ENCODE data around the gene TRAF4.

Gene TRAF4

DNA sequence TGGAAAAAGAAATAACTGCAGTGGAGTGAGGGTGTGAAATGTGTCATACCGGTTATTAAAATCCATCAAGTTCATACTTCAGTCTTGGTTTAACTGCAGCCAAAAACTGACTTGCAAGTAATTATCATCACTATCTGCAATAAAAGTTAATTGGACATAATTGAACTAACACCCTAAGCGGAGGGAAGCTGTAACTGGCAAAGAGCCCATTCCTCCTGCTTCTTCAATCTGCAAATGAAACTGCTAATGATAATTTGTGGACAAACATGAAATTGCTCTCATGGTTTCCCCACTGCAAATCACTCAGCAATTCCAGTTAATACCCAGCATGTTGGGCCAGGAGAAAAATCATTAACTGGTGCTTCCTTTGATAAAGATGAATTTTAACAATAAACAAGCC lies 52.3 kb downstream of the TRAF4 start:
- DNase-seq (ENCODE audit: low spot score) = no peak

More for the DNA sequence above, 52.3 kb downstream of the TRAF4 start:
- TF ChIP-seq, protein P1, sequence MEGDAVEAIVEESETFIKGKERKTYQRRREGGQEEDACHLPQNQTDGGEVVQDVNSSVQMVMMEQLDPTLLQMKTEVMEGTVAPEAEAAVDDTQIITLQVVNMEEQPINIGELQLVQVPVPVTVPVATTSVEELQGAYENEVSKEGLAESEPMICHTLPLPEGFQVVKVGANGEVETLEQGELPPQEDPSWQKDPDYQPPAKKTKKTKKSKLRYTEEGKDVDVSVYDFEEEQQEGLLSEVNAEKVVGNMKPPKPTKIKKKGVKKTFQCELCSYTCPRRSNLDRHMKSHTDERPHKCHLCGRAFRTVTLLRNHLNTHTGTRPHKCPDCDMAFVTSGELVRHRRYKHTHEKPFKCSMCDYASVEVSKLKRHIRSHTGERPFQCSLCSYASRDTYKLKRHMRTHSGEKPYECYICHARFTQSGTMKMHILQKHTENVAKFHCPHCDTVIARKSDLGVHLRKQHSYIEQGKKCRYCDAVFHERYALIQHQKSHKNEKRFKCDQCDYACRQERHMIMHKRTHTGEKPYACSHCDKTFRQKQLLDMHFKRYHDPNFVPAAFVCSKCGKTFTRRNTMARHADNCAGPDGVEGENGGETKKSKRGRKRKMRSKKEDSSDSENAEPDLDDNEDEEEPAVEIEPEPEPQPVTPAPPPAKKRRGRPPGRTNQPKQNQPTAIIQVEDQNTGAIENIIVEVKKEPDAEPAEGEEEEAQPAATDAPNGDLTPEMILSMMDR (IDR thresholded peaks at IDR 0.05; ENCODE audit: extremely low read depth, missing control alignments) = no peak
